ENCODE results near the gene IRS2.

Gene IRS2

DNA sequence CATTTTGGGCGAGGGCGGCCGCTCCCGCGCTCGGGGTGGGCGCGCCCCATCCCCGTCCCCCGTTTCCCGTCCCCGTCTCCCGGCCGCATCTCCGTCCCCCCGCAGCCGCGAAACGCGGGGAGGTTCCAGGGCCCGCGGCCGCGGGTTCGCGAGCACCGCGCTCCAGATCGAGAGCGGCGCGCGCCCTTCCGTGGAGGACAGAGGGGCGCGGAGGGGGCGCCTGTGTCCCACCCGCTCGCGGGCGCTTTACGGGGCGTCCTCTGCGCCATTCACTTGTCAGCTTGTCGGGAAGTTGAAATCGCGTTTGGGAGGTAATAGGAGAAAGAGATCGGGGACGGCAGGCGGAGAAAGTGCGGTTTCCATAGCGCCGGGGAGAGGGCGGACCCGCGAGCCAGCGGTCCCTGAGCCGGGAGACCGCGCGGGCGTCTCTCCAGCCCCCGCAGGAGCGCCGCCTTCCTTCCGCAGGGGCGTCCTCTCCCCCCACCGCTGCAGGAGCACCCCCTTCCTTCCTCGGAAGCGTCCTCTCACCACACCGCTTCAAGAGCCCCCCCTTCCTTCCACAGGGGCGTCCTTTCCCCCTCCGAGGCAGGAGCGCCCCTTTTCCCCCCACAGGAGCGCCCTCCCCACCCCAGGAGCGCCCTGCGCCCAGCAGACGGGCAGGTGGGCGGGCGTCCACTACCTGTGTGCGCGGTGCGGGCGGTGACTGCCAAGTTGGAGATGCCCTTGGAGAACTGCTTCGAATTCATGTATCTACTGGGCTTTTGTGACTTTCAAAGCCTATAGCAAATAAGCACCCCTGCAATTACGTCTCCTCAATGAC, 962 bp upstream of the IRS2 start:
- Histone ChIP-seq H3K4me1 (ENCODE audit: control insufficient read depth, insufficient read depth, low read length) (peaks cover 7% of the 10 kb centered on the region), H3K4me3 (ENCODE audit: insufficient read depth, low read depth, low read length) (peak overlapping the region; percentile 63), H3K36me3 (ENCODE audit: control insufficient read depth, insufficient read depth, low read length) (peaks cover 8% of the 10 kb centered on the region), H3K27ac (ENCODE audit: insufficient read depth, low read depth, low read length, poor library complexity, severe bottlenecking) (peak overlapping the region; percentile 26), H3K9me3 (ENCODE audit: control insufficient read depth, low read length) (no peaks in the 10 kb centered on the region), H3K27me3 (ENCODE audit: control insufficient read depth, insufficient read depth, low read length, poor library complexity, severe bottlenecking) (peaks cover 13% of the 10 kb centered on the region)
- WGBS, 2 experiments, result 0% methylated on average over 84 to 86 of the region's 86 CpGs

DNA sequence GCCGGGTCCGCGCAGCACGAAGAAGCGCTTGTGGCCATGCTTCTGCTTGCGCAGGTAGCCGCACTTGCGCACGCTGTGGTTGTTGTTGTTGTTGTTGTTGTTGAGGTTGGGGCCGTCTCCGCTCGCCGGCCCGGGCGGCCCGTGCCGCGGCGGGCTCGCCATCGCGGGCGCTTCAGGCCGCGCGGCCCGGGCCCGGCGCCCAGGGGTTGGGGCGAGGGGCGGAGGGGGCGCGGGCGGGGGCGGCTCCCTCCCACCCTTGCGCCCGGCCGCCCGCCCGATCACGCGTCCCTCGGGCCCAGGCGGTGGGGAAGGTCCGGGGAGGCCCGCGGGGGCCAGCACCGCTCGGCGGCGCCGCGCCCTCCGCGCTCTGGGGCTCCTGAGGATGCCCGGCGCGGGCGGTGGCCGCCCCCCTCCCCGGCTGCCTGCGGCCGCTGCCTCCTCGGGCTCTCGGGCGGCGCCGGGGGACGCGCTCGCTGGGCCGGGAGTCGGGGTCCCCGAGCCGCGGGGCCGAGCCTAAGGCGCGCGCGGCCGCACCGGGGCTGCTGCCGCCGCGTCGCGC, 412 bp downstream of the IRS2 start:
- peaks cover 13% of the 10 kb centered on the region for H3K36me3 ChIP-seq (ENCODE audit: control insufficient read depth, insufficient read depth, low read length)
- 0% methylated on average over 88 of the region's 88 CpGs for WGBS, 2 experiments
- H3K4me3 ChIP-seq (ENCODE audit: insufficient read depth, low read depth, low read length), result peak overlapping the region; percentile 58
- peaks cover 13% of the 10 kb centered on the region for H3K27me3 ChIP-seq (ENCODE audit: control insufficient read depth, insufficient read depth, low read length, poor library complexity, severe bottlenecking)
- no peaks in the 10 kb centered on the region for H3K9me3 ChIP-seq (ENCODE audit: control insufficient read depth, low read length)
- no peak overlapping the region for H3K27ac ChIP-seq (ENCODE audit: insufficient read depth, low read depth, low read length, poor library complexity, severe bottlenecking)
- H3K4me1 ChIP-seq (ENCODE audit: control insufficient read depth, insufficient read depth, low read length), result peaks cover 10% of the 10 kb centered on the region

DNA sequence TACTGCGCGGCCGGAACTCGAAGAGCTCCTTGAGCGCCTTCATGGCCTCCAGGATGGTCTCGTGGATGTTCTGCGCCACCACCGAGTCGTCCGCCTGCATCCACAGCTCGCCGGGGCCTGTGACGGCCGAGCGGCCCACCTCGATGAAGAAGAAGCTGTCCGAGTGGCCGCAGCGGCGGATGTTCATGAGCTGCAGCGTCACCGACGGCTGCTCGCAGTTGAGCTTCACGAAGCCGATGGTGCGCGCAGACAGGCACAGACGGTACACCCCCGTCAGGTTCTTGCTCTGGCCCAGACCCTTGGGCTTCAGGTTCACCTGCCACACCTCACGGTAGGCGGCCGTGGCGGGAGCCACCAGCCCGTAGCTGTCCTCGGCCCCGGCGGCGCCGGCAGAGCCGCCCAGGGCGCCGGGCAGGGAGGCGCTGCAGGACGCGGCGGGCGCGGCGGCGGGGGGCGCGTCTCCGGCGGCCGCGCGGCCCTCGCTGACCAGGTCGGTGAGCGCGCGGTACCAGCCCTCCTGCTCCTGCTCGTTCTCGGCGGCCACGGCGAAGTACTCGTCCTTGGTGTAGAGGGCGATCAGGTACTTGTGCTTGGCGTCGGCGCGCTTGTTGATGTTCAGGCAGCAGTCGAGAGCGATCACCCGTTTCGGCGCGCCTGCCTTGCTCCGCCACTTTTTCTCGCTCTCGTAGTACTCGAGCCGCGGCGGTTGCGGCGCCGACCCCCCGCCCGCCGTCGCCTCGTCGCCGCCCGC, 1.1 kb downstream of the IRS2 start:
- Histone ChIP-seq H3K27ac (ENCODE audit: insufficient read depth, low read depth, low read length, poor library complexity, severe bottlenecking) (no peak overlapping the region), H3K4me1 (ENCODE audit: control insufficient read depth, insufficient read depth, low read length) (peaks cover 15% of the 10 kb centered on the region), H3K36me3 (ENCODE audit: control insufficient read depth, insufficient read depth, low read length) (peaks cover 13% of the 10 kb centered on the region), H3K4me3 (ENCODE audit: insufficient read depth, low read depth, low read length) (peak overlapping the region; percentile 58), H3K9me3 (ENCODE audit: control insufficient read depth, low read length) (no peaks in the 10 kb centered on the region), H3K27me3 (ENCODE audit: control insufficient read depth, insufficient read depth, low read length, poor library complexity, severe bottlenecking) (peaks cover 13% of the 10 kb centered on the region)
- WGBS, 2 experiments, result 1% methylated on average over 98 of the region's 98 CpGs

DNA sequence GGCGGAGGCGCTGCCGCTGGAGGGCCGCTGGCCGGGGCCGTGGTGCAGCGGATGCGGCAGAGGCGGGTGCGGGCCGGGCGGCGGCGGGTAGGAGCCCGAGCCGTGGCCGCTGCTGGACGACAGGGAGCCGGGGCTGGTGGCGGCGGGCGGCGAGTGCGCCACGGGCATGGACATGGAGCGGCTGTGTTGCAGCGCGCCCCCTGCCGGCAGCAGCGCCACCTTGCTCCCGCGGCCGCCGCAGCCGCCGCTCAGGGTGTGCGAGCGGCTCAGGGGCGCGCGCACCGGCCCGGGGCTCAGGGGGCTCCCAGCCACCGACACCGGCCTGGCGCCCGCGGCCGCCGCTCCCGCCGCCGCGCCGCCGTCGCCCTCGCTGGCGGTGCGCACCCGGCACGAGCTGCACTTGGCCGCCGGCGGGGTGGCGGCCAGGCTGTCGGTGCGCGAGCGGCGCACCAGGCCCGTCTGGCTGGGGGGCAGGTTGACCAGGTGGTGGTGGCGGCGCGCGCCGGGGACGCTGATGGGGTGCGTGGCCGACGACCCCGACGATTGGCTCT, 1.7 kb downstream of the IRS2 start:
- WGBS, 2 experiments, result 1% methylated on average over 83 of the region's 83 CpGs
- H3K36me3 ChIP-seq (ENCODE audit: control insufficient read depth, insufficient read depth, low read length), result peaks cover 13% of the 10 kb centered on the region
- no peaks in the 10 kb centered on the region for H3K9me3 ChIP-seq (ENCODE audit: control insufficient read depth, low read length)
- peak overlapping the region; percentile 58 for H3K4me3 ChIP-seq (ENCODE audit: insufficient read depth, low read depth, low read length)
- H3K4me1 ChIP-seq (ENCODE audit: control insufficient read depth, insufficient read depth, low read length), result peaks cover 20% of the 10 kb centered on the region
- peaks cover 13% of the 10 kb centered on the region for H3K27me3 ChIP-seq (ENCODE audit: control insufficient read depth, insufficient read depth, low read length, poor library complexity, severe bottlenecking)
- H3K27ac ChIP-seq (ENCODE audit: insufficient read depth, low read depth, low read length, poor library complexity, severe bottlenecking), result no peak overlapping the region

- Histone ChIP-seq H3K36me3 (ENCODE audit: control insufficient read depth, insufficient read depth, low read length) (peaks cover 13% of the 10 kb centered on the region), H3K4me1 (ENCODE audit: control insufficient read depth, insufficient read depth, low read length) (peaks cover 20% of the 10 kb centered on the region), H3K27me3 (ENCODE audit: control insufficient read depth, insufficient read depth, low read length, poor library complexity, severe bottlenecking) (peaks cover 13% of the 10 kb centered on the region), H3K27ac (ENCODE audit: insufficient read depth, low read depth, low read length, poor library complexity, severe bottlenecking) (no peak overlapping the region), H3K9me3 (ENCODE audit: control insufficient read depth, low read length) (no peaks in the 10 kb centered on the region), H3K4me3 (ENCODE audit: insufficient read depth, low read depth, low read length) (peak overlapping the region; percentile 26)
- 54 to 56% methylated on average over 81 of the region's 81 CpGs for WGBS, 2 experiments
Observed at GRCh38 chr13:109783815-109784589, 2.4 kb downstream of the IRS2 start.

DNA sequence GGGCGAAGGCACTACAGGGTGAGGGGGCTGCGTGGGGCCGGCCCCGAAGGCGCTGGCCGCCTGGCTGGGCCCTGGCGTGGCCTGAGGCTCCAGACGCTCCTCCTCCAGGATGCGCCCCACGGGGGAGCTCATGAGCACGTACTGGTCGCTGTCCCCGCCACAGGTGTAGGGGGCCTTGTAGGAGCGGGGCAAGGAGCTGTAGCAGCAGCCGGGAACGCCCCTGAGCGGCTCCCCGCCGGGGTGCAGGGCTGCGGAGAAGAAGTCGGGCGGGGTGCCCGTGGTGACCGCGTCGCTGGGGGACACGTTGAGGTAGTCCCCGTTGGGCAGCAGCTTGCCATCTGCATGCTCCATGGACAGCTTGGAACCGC, 3.0 kb downstream of the IRS2 start:
- Histone ChIP-seq H3K4me3 (ENCODE audit: insufficient read depth, low read depth, low read length) (no peak overlapping the region), H3K27me3 (ENCODE audit: control insufficient read depth, insufficient read depth, low read length, poor library complexity, severe bottlenecking) (peaks cover 13% of the 10 kb centered on the region), H3K9me3 (ENCODE audit: control insufficient read depth, low read length) (no peaks in the 10 kb centered on the region), H3K36me3 (ENCODE audit: control insufficient read depth, insufficient read depth, low read length) (peaks cover 13% of the 10 kb centered on the region), H3K27ac (ENCODE audit: insufficient read depth, low read depth, low read length, poor library complexity, severe bottlenecking) (no peak overlapping the region), H3K4me1 (ENCODE audit: control insufficient read depth, insufficient read depth, low read length) (peaks cover 20% of the 10 kb centered on the region)
- WGBS, 2 experiments, result 87% methylated on average over 29 of the region's 29 CpGs

- H3K27ac ChIP-seq (ENCODE audit: insufficient read depth, low read depth, low read length, poor library complexity, severe bottlenecking), result no peak overlapping the region
- 96 to 97% methylated on average over 72 of the region's 72 CpGs for WGBS, 2 experiments
- peaks cover 13% of the 10 kb centered on the region for H3K36me3 ChIP-seq (ENCODE audit: control insufficient read depth, insufficient read depth, low read length)
- no peaks in the 10 kb centered on the region for H3K9me3 ChIP-seq (ENCODE audit: control insufficient read depth, low read length)
- H3K4me3 ChIP-seq (ENCODE audit: insufficient read depth, low read depth, low read length), result no peak overlapping the region
- H3K27me3 ChIP-seq (ENCODE audit: control insufficient read depth, insufficient read depth, low read length, poor library complexity, severe bottlenecking), result peaks cover 13% of the 10 kb centered on the region
- H3K4me1 ChIP-seq (ENCODE audit: control insufficient read depth, insufficient read depth, low read length), result peaks cover 20% of the 10 kb centered on the region
Observed at GRCh38 chr13:109782823-109783431, 3.5 kb downstream of the IRS2 start.

- Histone ChIP-seq H3K4me3 (ENCODE audit: insufficient read depth, low read depth, low read length) (no peak overlapping the region), H3K9me3 (ENCODE audit: control insufficient read depth, low read length) (no peaks in the 10 kb centered on the region), H3K36me3 (ENCODE audit: control insufficient read depth, insufficient read depth, low read length) (peaks cover 13% of the 10 kb centered on the region), H3K27ac (ENCODE audit: insufficient read depth, low read depth, low read length, poor library complexity, severe bottlenecking) (no peak overlapping the region), H3K4me1 (ENCODE audit: control insufficient read depth, insufficient read depth, low read length) (peaks cover 20% of the 10 kb centered on the region), H3K27me3 (ENCODE audit: control insufficient read depth, insufficient read depth, low read length, poor library complexity, severe bottlenecking) (peaks cover 13% of the 10 kb centered on the region)
- WGBS, 2 experiments, result 96 to 97% methylated on average over 77 of the region's 77 CpGs
Observed at GRCh38 chr13:109782066-109782822, 4.1 kb downstream of the IRS2 start.

Measured in ectodermal cell (in vitro differentiated cells).